Stimulated activated CD8-positive, alpha-beta memory T cell treated with anti-CD3 and anti-CD28 coated beads, Interleukin-4, amount 100 ng/mL, for 48 hours (primary cell): Measurements from ENCODE around the gene APRT.

Experiments
- DNase-seq: peaks from one replicate; pipeline ENCODE4 v3.0.0-alpha.2; 2020

APRT gene

DNA sequence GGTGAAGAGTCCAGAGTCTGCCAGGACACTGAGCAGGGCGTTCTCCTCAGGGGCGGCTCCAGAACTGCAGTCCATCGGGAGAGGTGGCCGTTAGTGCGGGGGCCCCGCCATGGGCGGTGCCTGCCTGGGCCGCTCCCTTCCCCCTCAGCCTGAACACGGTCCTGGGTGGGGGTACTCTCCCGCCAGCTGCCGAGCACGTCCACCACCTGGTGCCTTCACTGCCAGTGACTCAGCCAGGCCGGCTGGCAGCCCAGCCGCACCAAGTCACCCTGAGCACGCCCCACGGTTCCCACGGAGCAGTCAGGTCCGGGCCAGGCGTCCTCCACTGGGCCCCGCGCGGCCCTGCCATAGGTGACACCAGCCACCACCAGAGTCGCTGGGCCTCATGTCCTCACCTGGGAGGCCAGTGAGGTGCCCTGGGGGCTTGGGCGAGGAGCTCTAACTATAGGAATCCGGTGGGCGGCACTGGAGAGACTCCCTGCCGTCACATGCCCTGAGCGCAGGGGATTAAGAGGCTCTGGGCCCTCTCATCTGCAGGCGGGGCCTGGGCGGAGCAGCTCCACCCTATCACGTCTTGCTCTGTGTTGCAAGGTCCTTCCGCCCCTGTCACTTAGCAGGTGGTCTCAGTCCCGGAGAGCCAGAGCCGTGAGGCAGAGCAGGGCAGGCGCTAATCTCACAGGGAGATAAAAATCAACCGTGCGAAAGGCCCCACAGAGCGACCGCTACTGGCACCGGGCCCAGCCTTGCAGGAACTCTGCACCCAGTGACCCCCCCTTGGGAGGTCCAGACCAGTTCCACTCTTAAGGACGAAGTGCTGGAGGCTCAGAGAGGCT, 41.1 kb downstream of the APRT start:
- peak; percentile 64 for DNase-seq

DNA sequence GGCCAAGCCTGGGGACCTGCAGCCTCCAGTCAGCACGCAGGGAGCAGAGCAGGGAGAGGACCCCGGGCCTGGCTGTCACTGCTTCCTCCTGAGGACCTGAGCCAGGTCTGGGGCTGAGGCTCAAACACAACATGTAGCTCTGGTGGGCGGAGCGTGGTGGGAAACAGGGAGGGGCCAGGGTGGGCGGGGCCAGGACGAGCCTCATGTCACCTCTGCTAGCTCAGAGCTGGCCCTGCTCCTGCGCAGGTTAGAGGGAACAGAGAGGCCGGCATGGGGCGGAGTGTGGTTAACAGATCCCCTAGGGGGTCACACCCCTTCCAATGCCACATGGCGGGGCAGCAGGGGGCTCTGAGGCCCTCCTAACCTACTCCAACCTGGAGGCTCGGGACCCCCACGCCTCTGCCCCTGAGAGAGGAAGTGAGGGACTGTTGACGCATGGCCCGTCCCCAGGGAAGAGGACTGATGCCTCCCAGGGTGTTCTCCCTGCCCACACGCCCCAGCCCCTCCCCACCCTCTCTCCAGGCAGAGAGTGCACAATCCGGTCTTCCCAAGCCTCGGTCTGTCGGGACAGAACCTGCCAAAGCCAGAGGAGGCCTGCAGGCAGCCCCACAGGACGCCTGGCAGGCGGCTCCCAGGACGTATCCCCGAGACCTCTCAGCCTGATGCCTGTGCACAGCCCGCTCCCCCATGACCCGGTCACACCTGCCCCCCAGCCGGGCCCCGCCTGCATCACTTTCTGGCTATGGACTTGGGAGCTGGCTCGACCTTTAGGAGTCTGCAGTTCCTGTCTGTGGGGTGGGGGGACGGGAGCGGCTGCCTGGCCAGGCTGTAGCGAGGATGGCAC, 41.9 kb downstream of the APRT start:
- peak; percentile 64 for DNase-seq

DNA sequence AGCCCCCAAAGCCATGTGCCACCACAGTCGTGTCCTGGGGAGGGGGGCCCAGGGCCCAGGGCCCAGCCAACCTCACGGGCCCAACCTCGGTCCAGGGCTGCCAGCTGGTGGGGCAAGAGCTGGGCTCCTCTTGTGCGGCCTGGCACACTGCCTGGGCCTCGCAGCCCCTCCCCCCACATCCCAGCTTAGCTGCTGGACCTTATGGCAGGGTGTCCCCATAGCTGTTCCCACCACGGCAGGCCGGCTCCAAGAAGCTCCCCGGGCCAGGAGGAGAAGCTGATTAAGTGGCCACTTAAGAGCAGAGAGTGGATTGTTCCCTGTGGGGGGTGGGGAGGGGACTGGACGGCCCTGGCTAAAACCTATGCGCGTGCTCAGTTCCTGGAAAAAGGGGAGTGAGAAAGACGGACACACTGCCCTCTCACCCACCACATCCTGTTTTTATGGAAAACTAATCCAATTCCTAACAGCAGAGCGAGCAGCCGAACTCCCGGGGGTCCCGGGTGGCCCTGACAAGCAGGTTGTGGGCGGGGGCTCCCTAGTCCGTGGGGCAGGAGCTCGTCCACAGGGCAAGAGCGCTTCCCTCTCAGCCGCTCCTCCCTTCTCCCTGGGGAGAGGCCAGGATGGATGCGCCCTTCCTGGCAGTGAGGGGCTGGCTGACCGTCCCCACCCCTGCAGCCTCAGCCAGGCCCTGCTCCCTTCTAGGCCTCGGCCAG, 43.5 kb downstream of the APRT start:
- no peak for DNase-seq

DNA sequence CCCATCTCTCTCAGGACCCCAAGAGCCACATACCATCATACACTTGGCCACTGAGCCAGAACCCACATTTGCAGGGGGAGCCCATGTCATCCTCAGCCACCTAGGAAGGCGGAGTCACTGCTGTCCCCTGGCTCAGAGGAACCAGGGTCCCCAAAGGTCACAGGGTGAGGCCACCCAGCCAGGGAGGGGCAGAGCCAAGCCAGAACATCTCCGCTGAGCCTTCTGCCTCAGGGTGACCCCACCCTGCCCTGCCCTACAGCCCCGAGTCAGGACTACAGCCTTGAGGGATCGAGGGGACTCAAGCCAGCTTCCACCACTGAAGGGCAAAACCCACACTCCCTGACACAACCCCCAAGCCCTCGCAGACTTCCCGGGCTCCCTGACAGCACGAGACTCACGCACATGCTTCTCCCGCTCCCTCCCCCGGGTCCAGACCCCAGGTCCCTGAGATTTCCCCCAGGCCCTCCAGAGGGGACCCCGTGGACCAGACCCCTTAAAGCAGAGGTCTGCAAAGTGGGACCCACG, 44.1 kb downstream of the APRT start:
- no peak for DNase-seq

DNA sequence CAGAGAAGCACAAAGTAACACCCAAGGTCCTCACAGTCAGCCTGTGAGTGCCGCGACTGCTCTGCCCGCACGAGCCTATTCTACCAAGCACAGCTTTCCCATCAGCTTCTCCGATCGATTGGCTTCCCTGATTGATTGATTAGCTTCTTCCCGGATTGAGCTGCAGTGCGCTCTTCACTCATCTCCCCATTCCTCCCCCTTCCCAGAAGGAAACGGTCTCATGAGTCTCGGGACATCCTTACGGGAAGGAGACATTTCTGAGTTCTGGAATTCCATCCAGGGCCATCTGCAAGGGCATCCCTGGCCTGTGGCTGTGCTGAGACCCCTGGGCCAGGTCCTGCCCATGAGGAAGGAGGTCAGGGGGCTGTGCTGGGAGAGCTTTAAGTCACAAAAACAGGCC, 44.8 kb downstream of the APRT start:
- DNase-seq = no peak

DNA sequence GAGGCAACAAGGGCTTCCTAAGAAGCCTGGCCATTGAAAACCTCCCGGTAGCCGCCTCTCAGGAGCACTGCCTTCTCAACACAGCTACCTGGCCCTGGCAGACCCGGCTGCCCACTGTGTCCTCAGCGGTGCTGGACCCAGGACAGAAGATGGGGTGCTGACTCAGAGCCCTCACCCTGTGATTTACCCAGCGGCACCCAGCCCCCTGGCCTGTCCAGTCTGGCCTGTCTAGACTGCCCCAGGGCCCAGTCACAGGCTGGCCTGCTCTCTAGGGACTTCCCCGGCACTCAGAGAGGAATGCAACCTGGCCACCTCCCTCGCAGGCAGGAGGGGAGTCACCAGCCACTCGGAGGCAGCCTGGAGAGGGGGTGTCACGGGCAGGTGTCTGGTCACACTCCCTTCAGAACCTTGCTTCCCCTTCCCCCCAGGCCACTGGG, 46.8 kb downstream of the APRT start:
- no peak for DNase-seq

DNA sequence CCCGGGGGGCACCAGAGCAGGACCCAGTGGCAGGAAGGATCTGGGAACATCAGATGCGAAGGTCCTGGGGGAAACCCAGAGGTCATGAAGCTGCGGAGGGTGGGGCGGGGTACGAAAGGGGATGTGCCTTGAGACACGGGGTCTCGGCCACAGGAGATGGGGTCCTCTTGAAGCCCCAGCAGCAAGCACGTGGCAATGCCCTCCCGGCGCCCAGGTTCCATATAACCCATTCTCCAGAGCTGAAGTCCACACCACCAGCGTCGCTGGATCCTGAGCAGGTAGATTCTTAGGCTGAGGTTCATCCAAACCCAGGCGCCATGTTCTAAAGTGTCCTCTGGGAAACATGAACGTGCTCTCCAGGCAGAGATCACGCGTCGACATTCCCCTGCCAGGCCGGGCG, 47.6 kb downstream of the APRT start:
- DNase-seq = no peak

DNA sequence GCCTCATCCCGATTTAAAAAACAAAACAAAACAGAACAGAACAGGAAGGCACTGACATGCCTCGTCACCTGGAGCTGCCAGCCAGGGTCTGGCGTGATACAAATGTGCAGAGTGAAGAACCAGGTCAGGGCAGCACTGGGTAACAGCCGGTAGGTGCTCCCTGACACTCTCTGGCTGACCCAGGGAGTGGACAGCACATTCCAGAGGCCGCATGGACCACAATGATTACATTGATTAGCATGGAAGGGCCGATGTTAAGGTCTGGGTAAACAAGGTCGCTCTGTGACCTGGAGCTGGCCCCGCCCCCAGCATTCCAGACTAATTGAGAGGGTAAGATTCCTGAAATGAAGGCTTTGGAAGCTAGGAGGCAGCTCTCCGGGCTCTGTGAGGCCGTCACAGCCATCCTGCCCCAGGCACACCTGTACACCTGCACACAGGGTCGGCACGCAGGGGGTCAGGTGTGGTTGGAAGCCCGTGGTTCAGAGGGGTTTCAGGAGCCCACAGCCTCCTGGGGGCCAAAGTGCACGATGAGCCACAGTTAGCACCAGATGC, 48.1 kb downstream of the APRT start:
- DNase-seq = no peak

DNA sequence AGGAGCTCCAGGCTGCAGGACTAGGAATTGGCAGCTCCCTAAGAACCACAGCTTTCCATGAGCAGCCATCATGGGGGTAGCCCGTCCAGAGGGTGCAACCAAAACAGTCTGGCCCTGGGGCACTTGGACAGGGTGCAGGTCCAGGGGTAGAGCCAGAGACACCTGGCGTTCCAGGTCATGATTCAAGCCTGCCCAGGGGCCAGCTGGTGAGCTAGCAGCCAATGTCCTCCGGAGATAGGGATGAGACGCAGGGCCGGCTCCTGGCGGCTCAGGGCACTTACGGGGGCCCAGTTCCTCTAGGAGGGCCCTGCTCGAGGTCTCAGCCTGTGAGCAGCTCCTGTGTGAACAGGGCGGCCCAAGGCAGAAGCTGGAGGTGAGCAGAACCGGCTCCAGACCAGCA, 48.8 kb downstream of the APRT start:
- DNase-seq = no peak

DNA sequence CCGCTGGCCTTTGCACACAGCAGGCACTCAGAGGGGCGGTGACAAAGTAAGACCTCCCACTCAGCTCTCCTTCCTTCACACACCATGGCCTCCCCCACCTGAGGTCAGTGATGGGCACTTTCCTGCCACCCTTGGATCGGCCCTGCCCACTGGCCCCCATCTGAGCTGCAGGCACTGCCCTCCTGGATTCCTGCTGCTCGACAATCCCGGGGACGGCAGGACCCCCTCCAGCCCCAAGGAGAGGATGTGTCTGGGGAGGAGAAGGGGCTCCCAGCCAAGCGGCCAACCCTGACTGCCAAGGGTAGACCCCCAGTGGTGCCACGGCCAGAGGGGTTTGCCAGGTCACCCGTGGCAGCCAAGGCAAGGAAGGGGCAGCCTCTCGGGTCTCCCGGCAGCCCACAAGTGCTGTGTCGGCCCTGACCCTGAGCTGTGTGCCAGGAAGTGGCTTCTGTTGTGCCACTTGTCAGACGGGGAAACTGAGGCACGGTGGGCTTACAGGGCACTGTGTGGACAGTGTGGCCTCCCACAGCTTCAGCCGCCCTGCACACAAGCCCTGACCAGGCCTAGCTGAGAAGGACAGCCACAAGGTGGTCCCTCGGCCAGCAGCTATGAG, 49.4 kb downstream of the APRT start:
- no peak for DNase-seq

DNA sequence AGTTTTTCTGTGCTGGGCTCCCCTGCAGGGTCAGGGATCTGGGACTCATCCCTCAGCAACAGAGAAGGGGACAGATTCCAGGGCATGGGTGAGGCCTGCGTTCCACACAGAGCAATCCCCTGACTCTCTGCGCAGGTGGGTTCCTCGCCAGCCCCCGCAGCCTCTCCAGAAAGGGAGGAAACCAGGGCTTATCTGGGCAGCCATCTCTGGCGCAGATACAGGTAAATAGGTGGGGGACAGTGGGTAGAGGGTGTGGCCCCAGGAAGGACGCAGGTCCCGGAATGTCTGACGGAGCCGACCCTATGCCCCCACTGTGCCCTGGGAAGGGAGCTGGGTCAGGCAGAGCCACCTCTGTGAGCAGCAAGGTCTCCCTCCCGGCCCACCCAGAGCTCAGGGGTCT, 49.9 kb downstream of the APRT start:
- no peak for DNase-seq

DNA sequence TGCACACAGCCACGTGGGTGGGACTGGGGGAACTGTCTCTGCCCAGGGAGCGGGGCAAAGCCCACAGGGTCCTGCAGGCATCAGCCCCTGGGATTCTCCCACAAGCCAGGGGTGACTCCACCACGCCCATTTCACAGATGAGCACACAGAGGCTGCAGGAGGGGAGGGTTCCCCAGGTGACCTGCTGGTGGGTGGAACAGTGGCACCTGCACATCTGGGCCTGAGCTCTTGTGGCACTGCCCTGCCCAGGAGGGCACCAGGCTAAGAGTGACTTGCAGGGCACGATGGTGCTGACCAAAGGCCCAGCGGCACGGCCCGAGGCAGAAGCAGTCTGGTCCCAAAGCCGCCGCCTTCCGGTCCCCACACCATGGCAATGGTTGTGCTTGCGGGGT, 50.6 kb downstream of the APRT start:
- DNase-seq = no peak

DNA sequence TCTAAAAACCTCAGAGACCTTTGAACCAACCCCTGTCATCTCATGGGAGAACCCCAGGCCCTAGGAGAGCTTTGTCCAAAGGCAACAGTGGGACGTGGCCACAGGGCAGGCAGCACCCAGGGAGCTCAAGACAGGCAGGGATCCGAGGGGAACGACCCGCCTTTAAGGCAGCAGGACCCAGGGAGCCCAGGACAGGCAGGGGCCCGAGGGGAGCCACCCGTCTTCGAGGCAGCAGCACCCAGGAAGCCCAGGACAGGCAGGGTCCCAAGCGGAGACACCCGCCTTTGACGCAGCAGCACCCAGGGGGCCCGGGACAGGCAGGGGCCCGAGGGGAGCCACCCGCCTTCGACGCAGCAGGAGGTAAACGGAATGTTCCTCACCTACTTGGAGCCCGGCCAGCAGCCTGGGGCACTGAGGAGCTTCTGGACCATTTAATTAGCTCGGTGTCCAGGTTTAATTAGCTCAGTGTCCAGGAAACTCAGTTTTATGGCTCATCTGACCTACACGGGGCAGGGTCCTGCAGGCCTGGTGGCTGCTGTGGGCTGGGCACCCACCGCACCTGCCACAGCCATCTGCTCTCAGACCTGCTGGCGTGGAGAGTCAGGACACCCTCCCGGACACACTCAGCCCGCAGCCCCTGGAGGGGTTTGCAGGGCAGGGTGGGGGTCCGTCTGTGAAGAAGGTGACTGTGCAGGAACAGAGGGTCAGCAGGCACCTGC, 51.1 kb downstream of the APRT start:
- DNase-seq = no peak

DNA sequence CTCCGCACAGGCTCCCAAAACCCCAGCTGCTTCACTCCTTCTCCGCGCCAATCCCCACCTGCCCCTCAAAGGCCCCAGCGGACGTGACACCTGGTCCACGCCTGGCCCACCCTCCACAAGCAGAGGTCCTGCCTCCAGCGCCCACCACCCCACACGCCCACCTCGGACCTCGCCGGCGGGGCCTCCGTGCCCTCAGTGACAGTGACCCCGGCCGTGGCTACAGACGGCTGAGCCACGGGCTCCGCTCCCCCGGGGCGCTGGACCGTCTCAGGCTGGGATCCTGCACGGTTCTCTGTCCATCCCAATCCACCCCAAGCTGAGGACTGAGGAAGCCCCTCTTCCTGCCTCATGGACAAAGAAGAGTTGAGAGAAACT, 51.8 kb downstream of the APRT start:
- DNase-seq = no peak
